Measurements from ENCODE around the gene CAMK2N1.

DNA sequence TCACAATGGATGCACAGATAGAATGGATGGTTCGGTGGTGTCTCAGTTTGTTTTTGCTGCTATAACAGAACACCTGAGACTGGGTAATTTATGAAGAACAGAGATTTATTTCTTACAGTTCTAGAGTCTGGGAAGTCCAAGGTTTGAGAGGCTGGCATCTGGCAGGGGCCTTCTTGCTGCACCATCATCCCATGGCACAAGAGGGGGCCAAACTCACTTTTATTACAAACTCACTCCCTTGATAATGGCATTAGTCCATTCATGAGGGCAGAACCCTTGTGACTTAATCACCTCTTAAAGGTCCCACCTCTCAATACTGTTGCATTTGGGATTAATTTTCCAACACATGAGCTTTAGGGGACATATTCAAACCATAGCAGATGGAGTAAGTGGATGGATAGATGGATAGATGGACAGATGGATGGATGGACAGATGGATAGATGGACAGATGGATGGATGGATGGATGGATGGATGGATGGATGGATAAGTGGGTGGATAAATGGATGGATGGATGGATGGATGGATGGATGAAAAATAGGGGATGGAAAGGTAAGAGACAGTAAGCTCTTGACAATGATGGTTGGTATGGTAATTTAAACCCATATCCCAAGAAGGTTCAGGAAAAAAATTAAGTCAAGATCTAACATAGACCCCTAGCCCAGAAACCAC, 16.5 kb downstream of the CAMK2N1 start:
- TF ChIP-seq, protein P1, sequence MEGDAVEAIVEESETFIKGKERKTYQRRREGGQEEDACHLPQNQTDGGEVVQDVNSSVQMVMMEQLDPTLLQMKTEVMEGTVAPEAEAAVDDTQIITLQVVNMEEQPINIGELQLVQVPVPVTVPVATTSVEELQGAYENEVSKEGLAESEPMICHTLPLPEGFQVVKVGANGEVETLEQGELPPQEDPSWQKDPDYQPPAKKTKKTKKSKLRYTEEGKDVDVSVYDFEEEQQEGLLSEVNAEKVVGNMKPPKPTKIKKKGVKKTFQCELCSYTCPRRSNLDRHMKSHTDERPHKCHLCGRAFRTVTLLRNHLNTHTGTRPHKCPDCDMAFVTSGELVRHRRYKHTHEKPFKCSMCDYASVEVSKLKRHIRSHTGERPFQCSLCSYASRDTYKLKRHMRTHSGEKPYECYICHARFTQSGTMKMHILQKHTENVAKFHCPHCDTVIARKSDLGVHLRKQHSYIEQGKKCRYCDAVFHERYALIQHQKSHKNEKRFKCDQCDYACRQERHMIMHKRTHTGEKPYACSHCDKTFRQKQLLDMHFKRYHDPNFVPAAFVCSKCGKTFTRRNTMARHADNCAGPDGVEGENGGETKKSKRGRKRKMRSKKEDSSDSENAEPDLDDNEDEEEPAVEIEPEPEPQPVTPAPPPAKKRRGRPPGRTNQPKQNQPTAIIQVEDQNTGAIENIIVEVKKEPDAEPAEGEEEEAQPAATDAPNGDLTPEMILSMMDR (IDR thresholded peaks at IDR 0.05): no peak
- no peak for TF ChIP-seq POLR2A (IDR thresholded peaks at IDR 0.05)
